GM12878 (cell line): ENCODE data around the gene BHLHA9. TPM values are rescaled to one million over a fixed set of nuclear protein-coding genes. Genes with fewer than 3 reads are reported as not detected.

Source experiments
- ATAC-seq: fragments of 200-7000 bp; cut with Tn5 transposase; 3 replicates; pipeline ENCODE4 v1.9.1; 2020; ENCODE audit warnings: mild to moderate bottlenecking, moderate library complexity
- BruUV-seq: library from RNA; stranded (reverse); fragments of 400-500 nt; replicated peaks from 2 replicates; lab custom pipeline; 2021; lab: Mats Ljungman, UMichigan
- CTCF ChIA-PET: fragments of 300-600 bp; sonication (Branson Sonifier 250); formaldehyde crosslinking; extraction: SDS; loops from one replicate; lab custom pipeline; 2021; ENCODE audit warnings: inconsistent platforms; lab: Yijun Ruan, JAX
- POLR2A ChIA-PET: fragments of 350-600 bp; formaldehyde crosslinking; extraction: SDS; loops from one replicate; lab custom pipeline; 2021; ENCODE audit warnings: inconsistent platforms; lab: Charles Lee
- RAD21 ChIA-PET: fragments of 300-600 bp; sonication (Branson Sonifier 250); formaldehyde crosslinking; loops from one replicate; lab custom pipeline; 2023; ENCODE audit warnings: antibody characterized with exemption; ENCODE audit not compliant: unreplicated experiment; lab: Charles Lee
- SMC1A ChIA-PET: fragments of 300-600 bp; sonication (Branson Sonifier 250); formaldehyde crosslinking; loops from one replicate; lab custom pipeline; 2023; ENCODE audit not compliant: unreplicated experiment, uncharacterized antibody; lab: Charles Lee
- DNase-seq: peaks from one replicate; pipeline ENCODE4 v3.0.0-alpha.2; 2011; ENCODE audit warnings: low read depth, low spot score
- FAIRE-seq: peaks from 3 replicates; lab custom pipeline; 2011; peaks lifted over from hg19 to GRCh38; lab: Jason Lieb, UNC
- H2AFZ ChIP-seq: 2 replicates; pipeline ENCODE4 v1.6.0; 2011; ENCODE audit warnings: low read depth, low read length, control low read depth; ENCODE audit not compliant: control insufficient read depth
- H3K27ac ChIP-seq: 2 replicates; pipeline ENCODE4 v1.5.1; 2011; ENCODE audit warnings: control low read depth; ENCODE audit not compliant: control insufficient read depth, insufficient read depth
- H3K27me3 ChIP-seq, 2 experiments: replicated peaks in 1 of 2; 2 replicates each; pipeline versions ENCODE4 v1.6.0 to v1.6.1; 2011; ENCODE audit warnings: low read length in 1 of 2; ENCODE audit not compliant: control insufficient read depth in 2 of 2, insufficient read depth in 2 of 2
- H3K36me3 ChIP-seq, 2 experiments: 2 replicates each; pipeline ENCODE4 v1.5.1; 2011; ENCODE audit warnings: low read length in 1 of 2; ENCODE audit not compliant: control insufficient read depth in 2 of 2, insufficient read depth in 2 of 2
- H3K4me1 ChIP-seq: 2 replicates; pipeline ENCODE4 v1.6.1; 2011; ENCODE audit warnings: mild to moderate bottlenecking, low read length, moderate library complexity, mixed read lengths; ENCODE audit not compliant: control insufficient read depth, insufficient read depth
- H3K4me2 ChIP-seq: 2 replicates; pipeline ENCODE4 v1.6.0; 2011; ENCODE audit warnings: control low read depth; ENCODE audit not compliant: control insufficient read depth, insufficient read depth
- H3K4me3 ChIP-seq: fragments of 200-600 bp; sonication (generic); 2 replicates; pipeline ENCODE4 v1.5.1; 2016
- H3K79me2 ChIP-seq: 2 replicates; pipeline ENCODE4 v1.6.0; 2011; ENCODE audit warnings: low read length; ENCODE audit not compliant: control insufficient read depth, insufficient read depth
- H3K9ac ChIP-seq: 2 replicates; pipeline ENCODE4 v1.8.0; 2011; ENCODE audit warnings: low read length, control low read depth, mixed read lengths; ENCODE audit not compliant: control insufficient read depth, insufficient read depth
- H3K9me3 ChIP-seq: replicated peaks from 3 replicates; pipeline ENCODE4 v1.5.1; 2011; ENCODE audit warnings: mild to moderate bottlenecking, low read length; ENCODE audit not compliant: control insufficient read depth, insufficient read depth
- H4K20me1 ChIP-seq: 2 replicates; pipeline ENCODE4 v1.6.0; 2011; ENCODE audit not compliant: control insufficient read depth, insufficient read depth
- ATF2 ChIP-seq: IDR thresholded peaks from 2 replicates; pipeline ENCODE4 v1.6.1; 2012; ENCODE audit warnings: low read length, inconsistent platforms
- HCFC1 ChIP-seq: fragments of 150-350 bp; IDR thresholded peaks from 2 replicates; pipeline ENCODE4 v1.6.1; 2014; ENCODE audit warnings: low read length
- MXI1 ChIP-seq: fragments of 150-350 bp; IDR thresholded peaks from 2 replicates; pipeline ENCODE4 v1.6.1; 2011; ENCODE audit warnings: low read depth, mild to moderate bottlenecking, inconsistent platforms, low read length, improper control_type of control experiment
- MYB ChIP-seq: fragments of 150-350 bp; IDR thresholded peaks from 2 replicates; pipeline ENCODE4 v1.6.1; 2014; ENCODE audit warnings: mild to moderate bottlenecking, low read depth, low read length, borderline replicate concordance
- NR2F1 ChIP-seq: fragments of 450-650 bp; conservative IDR thresholded peaks from 2 replicates; pipeline ENCODE4 v1.6.1; 2017; ENCODE audit warnings: mild to moderate bottlenecking
- POLR2A ChIP-seq: IDR thresholded peaks from 2 replicates; pipeline ENCODE4 v1.6.1; 2011; ENCODE audit warnings: low read depth, mild to moderate bottlenecking, low read length
- POLR2AphosphoS5 ChIP-seq: IDR thresholded peaks from 2 replicates; pipeline ENCODE4 v1.6.1; 2011; ENCODE audit warnings: mild to moderate bottlenecking, low read length, inconsistent platforms
- POU2F2 ChIP-seq: IDR thresholded peaks from 3 replicates; pipeline ENCODE4 v1.6.1; 2011; ENCODE audit warnings: low read depth, mild to moderate bottlenecking, low read length, borderline replicate concordance
- SMC3 ChIP-seq: IDR thresholded peaks from 2 replicates; pipeline ENCODE4 v1.6.1; 2011; ENCODE audit warnings: low read length, improper control_type of control experiment, borderline replicate concordance
- SUZ12 ChIP-seq: fragments of 200-600 bp; sonication (generic); IDR thresholded peaks from one replicate; pipeline ENCODE4 v1.6.1; 2018; ENCODE audit warnings: antibody characterized with exemption, mild to moderate bottlenecking; ENCODE audit not compliant: unreplicated experiment
- ZNF384 ChIP-seq: IDR thresholded peaks from 2 replicates; pipeline ENCODE4 v1.6.1; 2012; ENCODE audit warnings: low read depth, mild to moderate bottlenecking, low read length, improper control_type of control experiment, borderline replicate concordance
- WGBS: methylation state at CpG from one replicate; pipeline ENCODE4 v1.1.6; 2016; ENCODE audit warnings: low lambda C conversion rate; ENCODE audit not compliant: insufficient replicate concordance, insufficient coverage; ENCODE audit errors: missing lambda C conversion rate; 5-methylcytosine and 5-hydroxymethylcytosine counted together
- in situ Hi-C: fragments of 300-500 bp; cut with MboI; formaldehyde crosslinking; loops from 9 replicates; pipeline ENCODE4 v1.14.3; 2018; ENCODE audit warnings: mixed read lengths
- intact Hi-C: fragments of 100-400 bp; cut with micrococcal nuclease; formaldehyde crosslinking; loops from one replicate; pipeline ENCODE4 v1.14.2; 2022; ENCODE audit not compliant: unreplicated experiment
- polyA plus RNA-seq, 11 experiments: library from polyadenylated mRNA; depleted of rRNA in 4 of 11; unstranded in 6 of 11; stranded (reverse) in 5 of 11; fragments of >200 nt; fragmentation: Nextera tagmentation in 4 of 11; fragmentation: Illumina TruSeq in 1 of 11; extraction: Ambion mirVana in 4 of 11; extraction: Trizol in 1 of 11; gene quantifications; 1 replicate in 1 of 11; 2 replicates in 10 of 11; pipeline versions ENCODE4 v1.2.1 to v1.2.3, GENCODE V29; 2011 to 2016; ENCODE audit warnings: inconsistent platforms in 2 of 11, missing spikeins in 2 of 11, low read depth in 1 of 11
- total RNA-seq, 4 experiments: library from RNA; depleted of rRNA in 3 of 4; stranded (reverse); fragments of >200 nt in 3 of 4; fragmentation: Illumina TruSeq in 1 of 4; extraction: Trizol in 1 of 4; gene quantifications; 2 replicates each; pipeline versions ENCODE4 v1.2.1 to v1.2.3, GENCODE V29; 2013 to 2021

BHLHA9 gene
- total and polyA plus RNA-seq, 10 of the 15 experiments (the other 5 are each of a cell fraction or from before 2014, with no cell fraction given): not detected

DNA sequence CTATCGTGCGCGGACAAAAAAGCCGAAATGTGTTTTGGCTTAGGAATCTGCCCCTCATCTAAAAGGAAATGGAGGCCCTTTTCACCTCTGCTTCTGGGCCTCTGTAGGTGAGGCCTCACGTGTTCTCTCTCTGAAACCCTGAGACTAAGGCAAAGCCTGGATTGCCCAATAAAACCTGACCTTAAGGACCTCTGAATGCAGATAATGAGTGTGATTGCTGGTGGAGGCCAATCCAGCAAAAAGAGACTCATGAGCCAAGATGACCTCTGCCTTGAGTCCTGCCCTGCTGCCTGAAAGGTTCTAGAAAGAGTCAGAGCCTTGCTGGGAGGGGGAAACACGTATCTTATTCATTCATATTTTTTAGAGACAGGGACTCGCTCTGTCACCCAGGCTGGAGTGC, 45.9 kb upstream of the BHLHA9 start:
- 0 out of 2 replicates have a peak overlapping the region, but pooled peaks have one; percentile 33 for H3K4me2 ChIP-seq
- H3K27me3 ChIP-seq: no peaks in the 10 kb centered on the region
- BruUV-seq: no TSS peak
- 79% methylated on average over 7 of the region's 7 CpGs for WGBS
- POLR2A ChIA-PET: no interaction called here
- H3K79me2 ChIP-seq: peaks cover 83% of the 10 kb centered on the region
- 0 out of 2 replicates have a peak, but pooled peaks have one; percentile 14 for TF ChIP-seq NR2F1
- no peak for TF ChIP-seq HCFC1
- TF ChIP-seq SMC3: no peak
- no peak overlapping the region for H2AFZ ChIP-seq
- peaks cover 8% of the 10 kb centered on the region for H3K4me1 ChIP-seq
- no peaks in the 10 kb centered on the region; the same call in 2 of the 3 replicates for H3K9me3 ChIP-seq
- in situ Hi-C loops: no loop called here
- ATAC-seq (no peak), FAIRE-seq (no peak), DNase-seq (no peak)
- no peak overlapping the region for H3K4me3 ChIP-seq
- intact Hi-C loops: no loop called here
- RAD21 ChIA-PET: no interaction called here
- H4K20me1 ChIP-seq: no peaks in the 10 kb centered on the region
- H3K27ac ChIP-seq: peak overlapping the region; percentile 33; the same call in 1 of the 2 replicates
- SMC1A ChIA-PET: no interaction called here
- H3K9ac ChIP-seq: no peak overlapping the region
- peaks cover 6 to 18% of the 10 kb centered on the region in 2 experiments for H3K36me3 ChIP-seq
- CTCF ChIA-PET: no interaction called here

DNA sequence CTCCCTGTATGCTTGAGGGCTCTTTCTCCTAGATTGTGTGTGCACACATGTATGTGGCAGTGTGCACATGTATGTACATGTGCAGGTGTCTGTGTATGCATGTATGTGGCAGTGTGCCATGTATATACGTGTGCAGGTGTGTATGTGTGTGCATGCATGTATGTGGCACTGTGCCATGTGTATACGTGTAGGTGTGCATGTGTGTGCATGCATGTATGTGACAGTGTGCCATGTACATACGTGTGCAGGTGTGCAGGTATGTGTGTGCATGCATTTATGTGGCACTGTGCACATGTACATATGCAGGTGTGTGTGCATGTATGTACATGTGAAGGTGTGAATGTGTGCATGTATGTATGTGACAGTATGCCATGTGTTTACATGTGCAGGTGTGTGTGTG, 43.9 kb upstream of the BHLHA9 start:
- TF ChIP-seq MXI1 (no peak), ATF2 (no peak), POLR2AphosphoS5 (peak; percentile 43; the same call in 1 of the 2 replicates), POU2F2 (no peak), POLR2A (peak; percentile 43), MYB (no peak), ZNF384 (no peak), SUZ12 (no peak)
- TF ChIP-seq, all 136 proteins: peak for 2
- Histone ChIP-seq H4K20me1 (no peaks in the 10 kb centered on the region), H3K79me2 (peaks cover 74% of the 10 kb centered on the region), H3K4me3 (0 out of 2 replicates have a peak overlapping the region, but pooled peaks have one; percentile 5), H3K4me2 (peak overlapping the region; percentile 63; the same call in 1 of the 2 replicates), H3K27ac (no peak overlapping the region), H3K9me3 (no peaks in the 10 kb centered on the region), H3K4me1 (peaks cover 13% of the 10 kb centered on the region), H3K27me3 (no peaks in the 10 kb centered on the region), H3K9ac (no peak overlapping the region), H2AFZ (no peak overlapping the region), H3K36me3 (peaks cover 6 to 18% of the 10 kb centered on the region in 2 experiments)
- SMC1A ChIA-PET: interaction anchor here (0.9 to 3.5 kb wide), 5 partner anchors 10 to 45 kb away, joined by 3 to 17 read pairs (median 4); no protein-coding TSS in a partner anchor
- BruUV-seq: no TSS peak
- ATAC-seq: no peak
- intact Hi-C loops (loop anchor here (5.0 kb wide), 1 partner anchor 44 kb away; no protein-coding TSS in a partner anchor), in situ Hi-C loops (no loop called here)
- no peak for FAIRE-seq
- CTCF ChIA-PET: interaction anchor here (3.2 to 3.3 kb wide), 2 partner anchors 10 to 13 kb away, joined by 13 to 23 read pairs; no protein-coding TSS in a partner anchor
- WGBS: 85% methylated on average over 3 of the region's 3 CpGs
- RAD21 ChIA-PET: interaction anchor here (5.1 kb wide), 1 partner anchor 28 kb away, joined by 50 read pairs; no protein-coding TSS in a partner anchor
- POLR2A ChIA-PET: interaction anchor here (0.6 to 1.3 kb wide), 2 partner anchors 12 to 20 kb away, joined by 3 to 4 read pairs; no protein-coding TSS in a partner anchor
- no peak for DNase-seq
